Measurements from ENCODE around the gene PATL2.

The PATL2 gene

GRCh38 chr15:44654858-44655257 lies 56.3 kb downstream of the PATL2 start:
- H3K9me2 ChIP-seq (ENCODE audit: low read depth, low read length) = no peaks in the 10 kb centered on the region
- H3K4me2 ChIP-seq (ENCODE audit: low read length) = no peak overlapping the region
- no peak overlapping the region for H3K27ac ChIP-seq (ENCODE audit: low read depth, low read length, poor library complexity, severe bottlenecking)
- H3K36me3 ChIP-seq (ENCODE audit: insufficient read depth, low read length) = peaks cover 84% of the 10 kb centered on the region
- TF ChIP-seq EZH2 (IDR thresholded peaks at IDR 0.05; ENCODE audit: borderline replicate concordance, low read length) (no peak), CTCF (IDR thresholded peaks at IDR 0.05; ENCODE audit: low read length) (no peak)
- H3K79me2 ChIP-seq (ENCODE audit: insufficient read depth, low read length) = no peaks in the 10 kb centered on the region
- no peaks in the 10 kb centered on the region for H3F3A ChIP-seq (ENCODE audit: insufficient read depth, low read length)
- H2AFZ ChIP-seq (ENCODE audit: low read length) = no peak overlapping the region
- H3K4me1 ChIP-seq (ENCODE audit: insufficient read depth, low read length, severe bottlenecking) = no peaks in the 10 kb centered on the region
- no peaks in the 10 kb centered on the region for H3K27me3 ChIP-seq (ENCODE audit: insufficient read depth, low read length)
- H3K4me3 ChIP-seq (ENCODE audit: low read depth, low read length, poor library complexity, severe bottlenecking) = no peak overlapping the region
- H3K9ac ChIP-seq (ENCODE audit: low read length) = no peak overlapping the region
- no peaks in the 10 kb centered on the region for H3K9me3 ChIP-seq (ENCODE audit: low read length)
- no peaks in the 10 kb centered on the region for H4K20me1 ChIP-seq (ENCODE audit: insufficient read depth, low read length)

- no peaks in the 10 kb centered on the region for H3K27me3 ChIP-seq (ENCODE audit: insufficient read depth, low read length)
- no peaks in the 10 kb centered on the region for H4K20me1 ChIP-seq (ENCODE audit: insufficient read depth, low read length)
- H3F3A ChIP-seq (ENCODE audit: insufficient read depth, low read length) = 0 out of 2 replicates have a peak, but pooled peaks cover 3% of the 10 kb centered on the region
- TF ChIP-seq CTCF (IDR thresholded peaks at IDR 0.05; ENCODE audit: low read length) = no peak
- TF ChIP-seq EZH2 (IDR thresholded peaks at IDR 0.05; ENCODE audit: borderline replicate concordance, low read length) = no peak
- no peak overlapping the region for H3K4me3 ChIP-seq (ENCODE audit: low read depth, low read length, poor library complexity, severe bottlenecking)
- no peak overlapping the region for H3K4me2 ChIP-seq (ENCODE audit: low read length)
- H3K9ac ChIP-seq (ENCODE audit: low read length) = no peak overlapping the region
- no peak overlapping the region for H2AFZ ChIP-seq (ENCODE audit: low read length)
- H3K36me3 ChIP-seq (ENCODE audit: insufficient read depth, low read length) = peaks cover 78% of the 10 kb centered on the region
- H3K9me3 ChIP-seq (ENCODE audit: low read length) = no peaks in the 10 kb centered on the region
- H3K9me2 ChIP-seq (ENCODE audit: low read depth, low read length) = no peaks in the 10 kb centered on the region
- peaks cover 17% of the 10 kb centered on the region; the same call in 1 of the 2 replicates for H3K79me2 ChIP-seq (ENCODE audit: insufficient read depth, low read length)
- no peaks in the 10 kb centered on the region for H3K4me1 ChIP-seq (ENCODE audit: insufficient read depth, low read length, severe bottlenecking)
- no peak overlapping the region for H3K27ac ChIP-seq (ENCODE audit: low read depth, low read length, poor library complexity, severe bottlenecking)
These were observed 63.5 kb downstream of the PATL2 start for GRCh38 chr15:44647637-44648036.

GRCh38 chr15:44647036-44647435 lies 64.1 kb downstream of the PATL2 start:
- Histone ChIP-seq H3K9me3 (ENCODE audit: low read length) (no peaks in the 10 kb centered on the region), H3K79me2 (ENCODE audit: insufficient read depth, low read length) (peaks cover 17% of the 10 kb centered on the region; the same call in 1 of the 2 replicates), H3K4me3 (ENCODE audit: low read depth, low read length, poor library complexity, severe bottlenecking) (no peak overlapping the region), H4K20me1 (ENCODE audit: insufficient read depth, low read length) (no peaks in the 10 kb centered on the region), H3K4me1 (ENCODE audit: insufficient read depth, low read length, severe bottlenecking) (no peaks in the 10 kb centered on the region), H2AFZ (ENCODE audit: low read length) (no peak overlapping the region), H3K27me3 (ENCODE audit: insufficient read depth, low read length) (no peaks in the 10 kb centered on the region), H3K9ac (ENCODE audit: low read length) (no peak overlapping the region), H3K27ac (ENCODE audit: low read depth, low read length, poor library complexity, severe bottlenecking) (no peak overlapping the region), H3K36me3 (ENCODE audit: insufficient read depth, low read length) (peaks cover 74% of the 10 kb centered on the region), H3F3A (ENCODE audit: insufficient read depth, low read length) (0 out of 2 replicates have a peak, but pooled peaks cover 3% of the 10 kb centered on the region), H3K4me2 (ENCODE audit: low read length) (no peak overlapping the region), H3K9me2 (ENCODE audit: low read depth, low read length) (no peaks in the 10 kb centered on the region)
- TF ChIP-seq EZH2 (IDR thresholded peaks at IDR 0.05; ENCODE audit: borderline replicate concordance, low read length) (no peak), CTCF (IDR thresholded peaks at IDR 0.05; ENCODE audit: low read length) (no peak)
